VCaP (cell line): Measurements from ENCODE around the gene IFI30.

ENCODE experiments used
- H3K27ac ChIP-seq: fragments of 450-650 bp; 2 replicates; pipeline ENCODE4 v1.5.1; 2017
- TF ChIP-seq, protein P1 (sequence below): fragments of 450-650 bp; conservative IDR thresholded peaks from 2 replicates; pipeline ENCODE4 v1.5.1; 2017; ENCODE audit warnings: mild to moderate bottlenecking, moderate library complexity

Gene IFI30

GRCh38 chr19:18225702-18226468, 52.3 kb downstream of the IFI30 start, which contains the start of gene PDE4C:
PDE4C (minus strand) TSS chr19:18226438; CDS start chr19:18226415, 23 bp downstream.
- no peak within 1 kb of the TSS; the same call in 1 of the 2 replicates for H3K27ac ChIP-seq
- TF ChIP-seq, protein P1, sequence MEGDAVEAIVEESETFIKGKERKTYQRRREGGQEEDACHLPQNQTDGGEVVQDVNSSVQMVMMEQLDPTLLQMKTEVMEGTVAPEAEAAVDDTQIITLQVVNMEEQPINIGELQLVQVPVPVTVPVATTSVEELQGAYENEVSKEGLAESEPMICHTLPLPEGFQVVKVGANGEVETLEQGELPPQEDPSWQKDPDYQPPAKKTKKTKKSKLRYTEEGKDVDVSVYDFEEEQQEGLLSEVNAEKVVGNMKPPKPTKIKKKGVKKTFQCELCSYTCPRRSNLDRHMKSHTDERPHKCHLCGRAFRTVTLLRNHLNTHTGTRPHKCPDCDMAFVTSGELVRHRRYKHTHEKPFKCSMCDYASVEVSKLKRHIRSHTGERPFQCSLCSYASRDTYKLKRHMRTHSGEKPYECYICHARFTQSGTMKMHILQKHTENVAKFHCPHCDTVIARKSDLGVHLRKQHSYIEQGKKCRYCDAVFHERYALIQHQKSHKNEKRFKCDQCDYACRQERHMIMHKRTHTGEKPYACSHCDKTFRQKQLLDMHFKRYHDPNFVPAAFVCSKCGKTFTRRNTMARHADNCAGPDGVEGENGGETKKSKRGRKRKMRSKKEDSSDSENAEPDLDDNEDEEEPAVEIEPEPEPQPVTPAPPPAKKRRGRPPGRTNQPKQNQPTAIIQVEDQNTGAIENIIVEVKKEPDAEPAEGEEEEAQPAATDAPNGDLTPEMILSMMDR = no peak

GRCh38 chr19:18226956-18227780, 53.6 kb downstream of the IFI30 start:
- TF ChIP-seq, protein P1 = no peak
- H3K27ac ChIP-seq = no peak overlapping the region
